ENCODE data around the gene CDKAL1. TPM values are rescaled to one million over a fixed set of nuclear protein-coding genes. Genes with fewer than 3 reads are reported as not detected.
"Not testable (repeated sequence)": the region's sequence is repeated elsewhere in the genome, so short reads cannot be mapped to it uniquely, and the experiment has no call there.

The CDKAL1 gene
- total RNA-seq, 2 donors from 2014 or later = 12.1 to 19.0 TPM

DNA sequence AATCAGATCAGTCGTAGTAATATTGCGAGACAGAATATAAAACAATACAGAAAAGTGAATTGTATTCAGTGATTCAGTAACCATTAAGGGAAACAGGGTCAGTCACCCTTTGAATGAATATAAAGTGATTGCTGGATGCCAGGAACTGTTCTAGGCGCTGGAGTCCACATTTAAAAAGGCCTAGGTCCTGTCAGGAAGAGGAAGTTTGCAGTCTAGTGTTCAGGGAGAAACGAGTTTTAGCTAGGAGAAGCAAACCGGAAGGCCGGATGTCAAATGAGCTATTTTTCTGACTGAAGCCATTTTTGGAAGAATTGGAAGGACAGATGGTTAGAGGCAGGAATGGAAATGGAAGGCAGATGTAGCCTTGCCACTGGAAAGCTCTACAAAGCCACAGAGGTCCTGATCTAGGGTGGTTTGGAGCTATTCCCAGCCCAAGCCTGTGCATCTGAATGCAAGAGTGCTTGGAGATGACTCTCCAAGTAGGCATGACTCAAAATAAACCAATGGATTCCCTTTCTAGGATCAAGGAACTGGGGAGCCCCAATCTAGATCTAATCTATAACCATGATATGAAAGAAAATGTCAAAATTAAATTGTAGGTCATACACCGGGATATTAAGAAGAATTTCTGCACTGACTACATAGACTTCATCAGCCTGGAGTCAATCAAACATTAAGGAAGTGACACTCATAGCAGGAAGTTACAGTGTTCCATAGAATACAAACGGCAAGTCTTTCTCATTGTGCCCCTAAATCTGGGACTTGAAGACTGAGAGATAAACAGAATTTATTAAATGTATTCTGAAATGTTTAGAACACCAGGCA is 36.8 kb upstream of the CDKAL1 start:
- 78% methylated on average over 8 of the region's 8 CpGs for WGBS

GRCh38 chr6:20498041-20498385 is 36.2 kb upstream of the CDKAL1 start:
- TF ChIP-seq, protein P1, sequence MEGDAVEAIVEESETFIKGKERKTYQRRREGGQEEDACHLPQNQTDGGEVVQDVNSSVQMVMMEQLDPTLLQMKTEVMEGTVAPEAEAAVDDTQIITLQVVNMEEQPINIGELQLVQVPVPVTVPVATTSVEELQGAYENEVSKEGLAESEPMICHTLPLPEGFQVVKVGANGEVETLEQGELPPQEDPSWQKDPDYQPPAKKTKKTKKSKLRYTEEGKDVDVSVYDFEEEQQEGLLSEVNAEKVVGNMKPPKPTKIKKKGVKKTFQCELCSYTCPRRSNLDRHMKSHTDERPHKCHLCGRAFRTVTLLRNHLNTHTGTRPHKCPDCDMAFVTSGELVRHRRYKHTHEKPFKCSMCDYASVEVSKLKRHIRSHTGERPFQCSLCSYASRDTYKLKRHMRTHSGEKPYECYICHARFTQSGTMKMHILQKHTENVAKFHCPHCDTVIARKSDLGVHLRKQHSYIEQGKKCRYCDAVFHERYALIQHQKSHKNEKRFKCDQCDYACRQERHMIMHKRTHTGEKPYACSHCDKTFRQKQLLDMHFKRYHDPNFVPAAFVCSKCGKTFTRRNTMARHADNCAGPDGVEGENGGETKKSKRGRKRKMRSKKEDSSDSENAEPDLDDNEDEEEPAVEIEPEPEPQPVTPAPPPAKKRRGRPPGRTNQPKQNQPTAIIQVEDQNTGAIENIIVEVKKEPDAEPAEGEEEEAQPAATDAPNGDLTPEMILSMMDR (IDR thresholded peaks at IDR 0.05) = no peak
- TF ChIP-seq POLR2A (IDR thresholded peaks at IDR 0.05) (no peak), POLR2AphosphoS5 (IDR thresholded peaks at IDR 0.05) (no peak)
- intact Hi-C loops (cut with DNase I) = no loop called here
- no peak for DNase-seq (ENCODE audit: low spot score)
- Histone ChIP-seq H3K36me3 (no peaks in the 10 kb centered on the region), H3K9me3 (no peaks in the 10 kb centered on the region), H3K27ac (no peak overlapping the region), H3K27me3 (replicated peaks; ENCODE audit: insufficient read depth) (no peaks in the 10 kb centered on the region), H3K4me3 (no peak overlapping the region), H3K4me1 (replicated peaks) (no peaks in the 10 kb centered on the region)
- 93% methylated on average over 2 of the region's 2 CpGs for WGBS

More for the DNA sequence above, 36.8 kb upstream of the CDKAL1 start:
- intact Hi-C loops (cut with DNase I) = no loop called here
- H3K4me1 ChIP-seq (replicated peaks) = no peaks in the 10 kb centered on the region
- no peak for DNase-seq (ENCODE audit: low spot score)
- no peak overlapping the region for H3K27ac ChIP-seq
- H3K27me3 ChIP-seq (replicated peaks; ENCODE audit: insufficient read depth) = no peaks in the 10 kb centered on the region
- H3K9me3 ChIP-seq = no peaks in the 10 kb centered on the region
- TF ChIP-seq, protein P1 (IDR thresholded peaks at IDR 0.05) = no peak
- TF ChIP-seq POLR2A (IDR thresholded peaks at IDR 0.05) (no peak), POLR2AphosphoS5 (IDR thresholded peaks at IDR 0.05) (no peak)
- H3K4me3 ChIP-seq = no peak overlapping the region
- no peaks in the 10 kb centered on the region for H3K36me3 ChIP-seq

DNA sequence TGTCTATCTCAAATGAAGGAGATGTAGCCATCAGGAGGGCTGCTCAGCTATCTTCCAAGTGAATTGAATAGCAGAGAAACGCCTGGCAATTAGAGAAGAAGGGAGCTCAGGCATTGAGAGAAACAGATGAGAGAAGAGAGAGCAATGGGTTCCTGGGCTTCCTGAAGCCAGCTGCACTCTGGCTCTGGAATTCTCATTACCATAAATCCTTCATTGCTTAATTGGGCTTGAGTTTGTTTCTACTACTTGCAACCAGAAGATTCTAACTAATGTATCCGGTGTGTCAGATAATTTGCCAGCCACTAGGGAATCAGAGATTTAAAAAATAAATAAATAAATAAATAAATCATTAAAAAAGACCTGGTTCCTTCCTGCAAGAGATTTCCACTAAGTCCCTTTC is 25.0 kb upstream of the CDKAL1 start:
- 52% methylated on average over 2 of the region's 2 CpGs for WGBS
- H3K27ac ChIP-seq = no peak overlapping the region
- no peak overlapping the region for H3K4me3 ChIP-seq
- intact Hi-C loops (cut with DNase I) = no loop called here
- DNase-seq (ENCODE audit: low spot score) = no peak
- no peak for TF ChIP-seq POLR2AphosphoS5 (IDR thresholded peaks at IDR 0.05)
- no peak for TF ChIP-seq POLR2A (IDR thresholded peaks at IDR 0.05)
- TF ChIP-seq, protein P1 (IDR thresholded peaks at IDR 0.05) = no peak
- no peaks in the 10 kb centered on the region for H3K4me1 ChIP-seq (replicated peaks)
- no peaks in the 10 kb centered on the region for H3K9me3 ChIP-seq
- H3K36me3 ChIP-seq = no peaks in the 10 kb centered on the region
- H3K27me3 ChIP-seq (replicated peaks; ENCODE audit: insufficient read depth) = no peaks in the 10 kb centered on the region

GRCh38 chr6:20511852-20512251 is 22.4 kb upstream of the CDKAL1 start:
- TF ChIP-seq POLR2A (IDR thresholded peaks at IDR 0.05) (no peak), POLR2AphosphoS5 (IDR thresholded peaks at IDR 0.05) (no peak)
- TF ChIP-seq, protein P1 (IDR thresholded peaks at IDR 0.05) = no peak
- Histone ChIP-seq H3K4me3 (no peak overlapping the region), H3K27ac (no peak overlapping the region), H3K36me3 (no peaks in the 10 kb centered on the region), H3K9me3 (no peaks in the 10 kb centered on the region), H3K4me1 (replicated peaks) (no peaks in the 10 kb centered on the region), H3K27me3 (replicated peaks; ENCODE audit: insufficient read depth) (no peaks in the 10 kb centered on the region)
- WGBS = 83% methylated on average over 2 of the region's 2 CpGs
- intact Hi-C loops (cut with DNase I) = no loop called here
- DNase-seq (ENCODE audit: low spot score) = no peak

GRCh38 chr6:20525208-20525607 is 9.0 kb upstream of the CDKAL1 start:
- intact Hi-C loops (cut with DNase I) = loop anchor here (5.0 kb wide), 1 partner anchor 123 kb away; the partner anchor contains the start of gene E2F3
- not testable (repeated sequence) for H3K27ac ChIP-seq; H3K36me3 ChIP-seq; H3K4me1 ChIP-seq (replicated peaks); H3K4me3 ChIP-seq; DNase-seq (ENCODE audit: low spot score); H3K27me3 ChIP-seq (replicated peaks; ENCODE audit: insufficient read depth); H3K9me3 ChIP-seq
- WGBS = 75% methylated on average over 3 of the region's 3 CpGs

Measured in prostate gland (tissue), 2 donors.